ENCODE measurements around the gene ABCC3. TPM values are rescaled to one million over a fixed set of nuclear protein-coding genes. Genes with fewer than 3 reads are reported as not detected.

ABCC3 gene
- total RNA-seq, 3 donors from 2014 or later (not counting 1 experiment from before 2014, with no cell fraction given), result 1.6 to 13.2 (median 5.9) TPM

- H3K36me3 Mint-ChIP-seq, result no peaks in the 10 kb centered on the region
- intact Hi-C loops (cut with micrococcal nuclease), result no loop called here
- WGBS (ENCODE audit: insufficient coverage), result 89% methylated on average over 23 of the region's 24 CpGs
Observed at GRCh38 chr17:50676065-50676975, 41.6 kb downstream of the ABCC3 start.

GRCh38 chr17:50677851-50678375 is 43.2 kb downstream of the ABCC3 start:
- peaks cover 0 to 11% of the 10 kb centered on the region in 2 donors for H3K4me1 Mint-ChIP-seq
- H3K4me3 ChIP-seq (ENCODE audit: low read length), result no peak overlapping the region
- no peak for DNase-seq
- no peaks in the 10 kb centered on the region for H3K9me3 ChIP-seq (ENCODE audit: control insufficient read depth, insufficient read depth, low read length)
- no peak for ATAC-seq
- no peak overlapping the region for H3K27ac Mint-ChIP-seq
- 89% methylated on average over 12 of the region's 12 CpGs for WGBS (ENCODE audit: insufficient coverage)
- H3K4me3 Mint-ChIP-seq, result no peak overlapping the region
- no peak overlapping the region for H3K27ac ChIP-seq (ENCODE audit: low read length)
- no peaks in the 10 kb centered on the region for H3K9me3 Mint-ChIP-seq
- H3K36me3 Mint-ChIP-seq, result no peaks in the 10 kb centered on the region
- TF ChIP-seq CTCF (IDR thresholded peaks at IDR 0.05), result no peak
- H3K36me3 ChIP-seq (ENCODE audit: control insufficient read depth, insufficient read depth, low read length), result no peaks in the 10 kb centered on the region
- peaks cover 19 to 25% of the 10 kb centered on the region in 2 donors for H3K27me3 Mint-ChIP-seq (ENCODE audit: low read depth in 2 of 2)
- H3K4me1 ChIP-seq (ENCODE audit: control insufficient read depth, insufficient read depth, low read length), result no peaks in the 10 kb centered on the region
- no peaks in the 10 kb centered on the region for H3K27me3 ChIP-seq (ENCODE audit: control insufficient read depth, insufficient read depth, low read length)
- intact Hi-C loops (cut with micrococcal nuclease), result no loop called here

More at GRCh38 chr17:50676065-50676975, 41.6 kb downstream of the ABCC3 start:
- Mint-ChIP-seq H3K4me1 (peaks cover 0 to 4% of the 10 kb centered on the region in 2 donors), H3K27ac (no peak overlapping the region), H3K4me3 (no peak overlapping the region), H3K9me3 (no peaks in the 10 kb centered on the region), H3K27me3 (ENCODE audit: low read depth in 2 of 2) (peaks cover 5 to 14% of the 10 kb centered on the region in 2 donors)
- Histone ChIP-seq H3K27me3 (ENCODE audit: control insufficient read depth, insufficient read depth, low read length) (no peaks in the 10 kb centered on the region), H3K4me1 (ENCODE audit: control insufficient read depth, insufficient read depth, low read length) (no peaks in the 10 kb centered on the region), H3K9me3 (ENCODE audit: control insufficient read depth, insufficient read depth, low read length) (no peaks in the 10 kb centered on the region), H3K36me3 (ENCODE audit: control insufficient read depth, insufficient read depth, low read length) (no peaks in the 10 kb centered on the region), H3K4me3 (ENCODE audit: low read length) (no peak overlapping the region), H3K27ac (ENCODE audit: low read length) (no peak overlapping the region)
- ATAC-seq (no peak), DNase-seq (no peak)
- no peak for TF ChIP-seq CTCF (IDR thresholded peaks at IDR 0.05)

GRCh38 chr17:50679008-50679544 is 44.4 kb downstream of the ABCC3 start:
- H3K4me3 ChIP-seq (ENCODE audit: low read length), result no peak overlapping the region
- H3K27me3 ChIP-seq (ENCODE audit: control insufficient read depth, insufficient read depth, low read length), result no peaks in the 10 kb centered on the region
- intact Hi-C loops (cut with micrococcal nuclease), result no loop called here

More at GRCh38 chr17:50679008-50679544, 44.4 kb downstream of the ABCC3 start:
- Histone ChIP-seq H3K4me1 (ENCODE audit: control insufficient read depth, insufficient read depth, low read length) (no peaks in the 10 kb centered on the region), H3K36me3 (ENCODE audit: control insufficient read depth, insufficient read depth, low read length) (no peaks in the 10 kb centered on the region), H3K9me3 (ENCODE audit: control insufficient read depth, insufficient read depth, low read length) (no peaks in the 10 kb centered on the region), H3K27ac (ENCODE audit: low read length) (no peak overlapping the region)
- Mint-ChIP-seq H3K4me1 (peaks cover 0 to 11% of the 10 kb centered on the region in 2 donors), H3K9me3 (no peaks in the 10 kb centered on the region), H3K27ac (no peak overlapping the region), H3K36me3 (no peaks in the 10 kb centered on the region), H3K4me3 (no peak overlapping the region), H3K27me3 (ENCODE audit: low read depth in 2 of 2) (peaks cover 19 to 25% of the 10 kb centered on the region in 2 donors)
- 94% methylated on average over 11 of the region's 11 CpGs for WGBS (ENCODE audit: insufficient coverage)
- ATAC-seq (no peak), DNase-seq (no peak)
- no peak for TF ChIP-seq CTCF (IDR thresholded peaks at IDR 0.05)
